ENCODE measurements around the gene ASPM. TPM values are rescaled to one million over a fixed set of nuclear protein-coding genes. Genes with fewer than 3 reads are reported as not detected.

The ASPM gene, protein sequence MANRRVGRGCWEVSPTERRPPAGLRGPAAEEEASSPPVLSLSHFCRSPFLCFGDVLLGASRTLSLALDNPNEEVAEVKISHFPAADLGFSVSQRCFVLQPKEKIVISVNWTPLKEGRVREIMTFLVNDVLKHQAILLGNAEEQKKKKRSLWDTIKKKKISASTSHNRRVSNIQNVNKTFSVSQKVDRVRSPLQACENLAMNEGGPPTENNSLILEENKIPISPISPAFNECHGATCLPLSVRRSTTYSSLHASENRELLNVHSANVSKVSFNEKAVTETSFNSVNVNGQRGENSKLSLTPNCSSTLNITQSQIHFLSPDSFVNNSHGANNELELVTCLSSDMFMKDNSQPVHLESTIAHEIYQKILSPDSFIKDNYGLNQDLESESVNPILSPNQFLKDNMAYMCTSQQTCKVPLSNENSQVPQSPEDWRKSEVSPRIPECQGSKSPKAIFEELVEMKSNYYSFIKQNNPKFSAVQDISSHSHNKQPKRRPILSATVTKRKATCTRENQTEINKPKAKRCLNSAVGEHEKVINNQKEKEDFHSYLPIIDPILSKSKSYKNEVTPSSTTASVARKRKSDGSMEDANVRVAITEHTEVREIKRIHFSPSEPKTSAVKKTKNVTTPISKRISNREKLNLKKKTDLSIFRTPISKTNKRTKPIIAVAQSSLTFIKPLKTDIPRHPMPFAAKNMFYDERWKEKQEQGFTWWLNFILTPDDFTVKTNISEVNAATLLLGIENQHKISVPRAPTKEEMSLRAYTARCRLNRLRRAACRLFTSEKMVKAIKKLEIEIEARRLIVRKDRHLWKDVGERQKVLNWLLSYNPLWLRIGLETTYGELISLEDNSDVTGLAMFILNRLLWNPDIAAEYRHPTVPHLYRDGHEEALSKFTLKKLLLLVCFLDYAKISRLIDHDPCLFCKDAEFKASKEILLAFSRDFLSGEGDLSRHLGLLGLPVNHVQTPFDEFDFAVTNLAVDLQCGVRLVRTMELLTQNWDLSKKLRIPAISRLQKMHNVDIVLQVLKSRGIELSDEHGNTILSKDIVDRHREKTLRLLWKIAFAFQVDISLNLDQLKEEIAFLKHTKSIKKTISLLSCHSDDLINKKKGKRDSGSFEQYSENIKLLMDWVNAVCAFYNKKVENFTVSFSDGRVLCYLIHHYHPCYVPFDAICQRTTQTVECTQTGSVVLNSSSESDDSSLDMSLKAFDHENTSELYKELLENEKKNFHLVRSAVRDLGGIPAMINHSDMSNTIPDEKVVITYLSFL (N-terminal part only)
- total RNA-seq, result 1 to 10 TPM in 4 of 6 donors, under 1 TPM in 2; under 0.01 to 2.7 (median 1.1) TPM

DNA sequence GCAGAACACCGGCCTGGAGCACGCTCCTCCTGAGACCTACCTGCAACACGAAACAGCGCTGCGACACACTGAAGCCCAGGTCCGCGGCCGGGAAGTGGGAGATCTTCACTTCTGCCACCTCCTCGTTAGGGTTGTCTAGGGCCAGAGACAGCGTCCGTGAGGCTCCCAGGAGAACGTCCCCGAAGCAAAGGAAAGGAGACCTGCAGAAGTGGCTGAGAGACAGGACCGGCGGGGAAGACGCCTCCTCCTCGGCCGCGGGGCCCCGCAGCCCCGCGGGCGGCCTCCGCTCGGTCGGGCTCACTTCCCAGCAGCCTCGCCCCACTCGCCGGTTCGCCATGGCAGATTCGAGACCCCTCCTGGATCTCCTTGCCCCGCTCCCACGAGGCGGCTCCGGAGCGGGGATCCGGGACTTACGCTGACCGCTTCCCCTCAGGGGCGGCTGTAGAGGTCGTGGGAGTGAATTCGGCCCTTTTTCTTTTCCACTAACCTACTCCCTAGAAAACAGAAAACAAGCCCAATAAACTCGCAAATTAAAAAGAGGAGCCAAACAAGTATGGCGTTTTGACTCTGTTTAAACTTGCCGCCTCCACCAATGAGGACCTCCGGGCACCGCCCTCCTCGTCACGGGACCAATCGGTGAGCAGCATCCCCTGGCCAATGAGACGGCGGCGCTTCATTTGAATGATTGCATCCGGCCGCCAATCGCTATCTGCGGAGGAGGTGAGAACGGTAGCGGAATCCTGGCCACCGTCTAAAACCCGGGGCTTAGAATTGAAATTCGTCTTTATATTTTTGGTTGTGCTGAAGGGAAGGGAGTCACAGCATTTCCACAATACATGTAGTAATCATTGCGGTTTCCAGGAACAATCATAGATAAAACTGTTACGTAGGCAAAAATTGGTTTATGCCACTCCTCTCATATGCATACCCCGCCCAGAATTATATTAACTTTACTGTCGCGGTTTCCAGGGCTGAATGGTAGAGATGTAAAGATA lies at the start of gene ASPM:
ASPM (minus strand) TSS at position 569 of the 995 bp plus-strand sequence; CDS start at position 337, 232 bp downstream.
- Histone ChIP-seq H3K4me3 (peak within 1 kb of the TSS; percentile 62 to 86 (median 78)), H3K9me3 (no peaks in the 10 kb centered on the region), H3K4me1 (peaks cover 8 to 14% (median 10%) of the 10 kb centered on the region in 4 donors), H3K27ac (peak within 1 kb of the TSS in 2 of 4 donors; percentile 57 to 65), H3K36me3 (no peaks in the 10 kb centered on the region), H3K27me3 (no peaks in the 10 kb centered on the region)
- ATAC-seq (ENCODE audit: low FRiP score in 2 of 2), result peak; percentile 97 to 100
- DNase-seq, result peak; percentile 94 to 95
- TF ChIP-seq EP300 (IDR thresholded peaks at IDR 0.05), result no peak
- TF ChIP-seq POLR2AphosphoS5 (IDR thresholded peaks at IDR 0.05), result peak in 1 of 2 donors; percentile 54
- TF ChIP-seq POLR2A (IDR thresholded peaks at IDR 0.05), result no peak
- TF ChIP-seq, protein P1, sequence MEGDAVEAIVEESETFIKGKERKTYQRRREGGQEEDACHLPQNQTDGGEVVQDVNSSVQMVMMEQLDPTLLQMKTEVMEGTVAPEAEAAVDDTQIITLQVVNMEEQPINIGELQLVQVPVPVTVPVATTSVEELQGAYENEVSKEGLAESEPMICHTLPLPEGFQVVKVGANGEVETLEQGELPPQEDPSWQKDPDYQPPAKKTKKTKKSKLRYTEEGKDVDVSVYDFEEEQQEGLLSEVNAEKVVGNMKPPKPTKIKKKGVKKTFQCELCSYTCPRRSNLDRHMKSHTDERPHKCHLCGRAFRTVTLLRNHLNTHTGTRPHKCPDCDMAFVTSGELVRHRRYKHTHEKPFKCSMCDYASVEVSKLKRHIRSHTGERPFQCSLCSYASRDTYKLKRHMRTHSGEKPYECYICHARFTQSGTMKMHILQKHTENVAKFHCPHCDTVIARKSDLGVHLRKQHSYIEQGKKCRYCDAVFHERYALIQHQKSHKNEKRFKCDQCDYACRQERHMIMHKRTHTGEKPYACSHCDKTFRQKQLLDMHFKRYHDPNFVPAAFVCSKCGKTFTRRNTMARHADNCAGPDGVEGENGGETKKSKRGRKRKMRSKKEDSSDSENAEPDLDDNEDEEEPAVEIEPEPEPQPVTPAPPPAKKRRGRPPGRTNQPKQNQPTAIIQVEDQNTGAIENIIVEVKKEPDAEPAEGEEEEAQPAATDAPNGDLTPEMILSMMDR (IDR thresholded peaks at IDR 0.05), result no peak
- 0 to 2% methylated on average over 56 to 63 of the region's 67 CpGs for WGBS, 2 donors

DNA sequence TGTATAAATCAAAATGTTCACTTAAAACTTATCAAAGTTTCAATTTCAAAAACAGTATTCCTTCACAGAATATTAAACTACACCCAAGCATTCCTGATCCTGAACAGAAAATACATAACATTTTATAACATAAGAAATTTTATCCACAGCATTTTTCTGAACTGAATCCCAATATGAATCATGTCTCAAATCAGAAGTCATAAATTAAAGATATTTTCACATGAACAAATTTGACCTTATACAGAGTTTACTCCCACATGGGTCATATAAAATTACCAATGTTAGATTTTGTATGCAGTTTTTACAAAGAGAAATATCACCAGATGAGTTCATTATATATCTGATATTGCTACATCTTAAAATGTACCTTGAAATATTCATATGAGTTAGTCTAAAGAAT lies 48.6 kb upstream of the ASPM start:
- H3K4me1 ChIP-seq, result peaks cover 23 to 53% (median 23%) of the 10 kb centered on the region in 4 donors
- H3K4me3 ChIP-seq, result no peak overlapping the region
- H3K27me3 ChIP-seq, result no peaks in the 10 kb centered on the region
- H3K36me3 ChIP-seq, result peaks cover 0 to 14% (median 2%) of the 10 kb centered on the region in 4 donors
- DNase-seq (no peak), ATAC-seq (ENCODE audit: low FRiP score in 2 of 2) (no peak)
- no peaks in the 10 kb centered on the region for H3K9me3 ChIP-seq
- H3K27ac ChIP-seq, result no peak overlapping the region
- TF ChIP-seq POLR2A (IDR thresholded peaks at IDR 0.05), result no peak
- TF ChIP-seq POLR2AphosphoS5 (IDR thresholded peaks at IDR 0.05), result no peak
- TF ChIP-seq EP300 (IDR thresholded peaks at IDR 0.05), result no peak
- TF ChIP-seq, protein P1 (IDR thresholded peaks at IDR 0.05), result no peak

DNA sequence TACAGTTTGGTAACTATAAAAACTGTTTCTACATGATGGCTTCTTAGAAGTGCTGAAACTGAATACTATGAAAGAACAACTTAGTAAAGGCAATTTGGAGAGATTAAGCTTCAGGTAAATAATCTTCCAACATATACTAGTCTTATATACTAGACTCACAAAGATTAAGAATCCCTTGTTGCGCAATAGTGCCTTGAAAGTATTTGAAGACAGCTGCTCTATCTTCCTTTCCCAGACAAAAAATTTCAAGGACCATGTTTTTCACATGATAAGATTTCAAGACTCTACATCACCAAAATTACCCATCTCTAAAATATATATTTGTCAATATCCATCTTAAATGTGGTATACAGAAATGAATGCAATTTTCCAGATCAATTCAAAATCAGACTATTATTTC lies 37.7 kb upstream of the ASPM start:
- no peak for ATAC-seq (ENCODE audit: low FRiP score in 2 of 2)
- Histone ChIP-seq H3K27me3 (no peaks in the 10 kb centered on the region), H3K4me3 (no peak overlapping the region), H3K27ac (no peak overlapping the region), H3K36me3 (peaks cover 8 to 60% (median 23%) of the 10 kb centered on the region in 4 donors), H3K4me1 (peaks cover 0 to 7% (median 3%) of the 10 kb centered on the region in 4 donors), H3K9me3 (no peaks in the 10 kb centered on the region)
- WGBS, 2 donors, result 100% methylated on average over 1 of the region's 1 CpG
- TF ChIP-seq POLR2AphosphoS5 (IDR thresholded peaks at IDR 0.05), result no peak
- no peak for TF ChIP-seq EP300 (IDR thresholded peaks at IDR 0.05)
- no peak for TF ChIP-seq POLR2A (IDR thresholded peaks at IDR 0.05)
- TF ChIP-seq, protein P1 (IDR thresholded peaks at IDR 0.05), result no peak
- no peak for DNase-seq
